Endothelial cell of umbilical vein (primary cell): ENCODE results near the gene FMNL2.

Source experiments
- CTCF ChIP-seq, 2 donors: IDR thresholded peaks; 1 replicate in 1 of 2; 2 replicates in 1 of 2; pipeline ENCODE4 v1.5.1; 2011; ENCODE audit warnings: low read length in 2 of 2, mild to moderate bottlenecking in 2 of 2, moderate library complexity in 2 of 2, control low read depth in 1 of 2, inconsistent platforms in 1 of 2, low read depth in 1 of 2; ENCODE audit not compliant: insufficient read depth in 1 of 2; ENCODE audit errors: extremely low read depth in 1 of 2
- EZH2 ChIP-seq: IDR thresholded peaks from 2 replicates; pipeline ENCODE4 v1.6.1; 2012; ENCODE audit warnings: borderline replicate concordance, low read depth, mild to moderate bottlenecking, moderate library complexity, low read length, inconsistent platforms; ENCODE audit not compliant: severe bottlenecking
- POLR2A ChIP-seq: IDR thresholded peaks from 2 replicates; pipeline ENCODE4 v1.6.1; 2012; ENCODE audit warnings: low read depth, mild to moderate bottlenecking, control low read depth, low read length
- POLR2AphosphoS5 ChIP-seq: IDR thresholded peaks from 2 replicates; pipeline ENCODE4 v1.6.1; 2012; ENCODE audit warnings: low read depth, mild to moderate bottlenecking, control low read depth, low read length, moderate library complexity; ENCODE audit not compliant: insufficient read depth

- TF ChIP-seq CTCF (IDR thresholded peaks at IDR 0.05; ENCODE audit: extremely low read depth in 1 of 2, insufficient read depth in 1 of 2, low read depth in 1 of 2, low read length in 2 of 2) (no peak), POLR2AphosphoS5 (no peak), POLR2A (no peak), EZH2 (no peak)
These were observed 158.4 kb downstream of the FMNL2 start for GRCh38 chr2:152493417-152493816.
